Uterine smooth muscle cell (primary cell): ENCODE measurements around the gene FAM170B. TPM values are rescaled to one million over a fixed set of nuclear protein-coding genes. Genes with fewer than 3 reads are reported as not detected.

ENCODE experiments used
- total RNA-seq: library from RNA; depleted of rRNA; stranded (reverse); fragments of >200 nt; gene quantifications from 2 replicates; pipeline ENCODE4 v1.2.3, GENCODE V29; 2014

The FAM170B gene
- total RNA-seq, result not detected in 2 replicates

GRCh38 chr10:49133706-49134248 lies at the start of gene FAM170B:
Gene FAM170B (minus strand): TSS chr10:49134021. CDS start chr10:49133918, 103 bp downstream.

GRCh38 chr10:49115015-49115795 lies 18.6 kb downstream of the FAM170B start, which contains the start of gene VSTM4:
Gene VSTM4 (minus strand): TSS chr10:49115522. CDS start chr10:49115485, 37 bp downstream.

Other genes with a start within 250 kb of the FAM170B start
- not detected in 2 replicates for gene LRRC18, start 194.2 kb downstream of the FAM170B start, total RNA-seq
- gene VSTM4, start 18.5 kb downstream of the FAM170B start, total RNA-seq, result 1.1 and 2.2 TPM in 2 replicates
- not detected in 2 replicates for gene TMEM273, start 54.4 kb upstream of the FAM170B start, total RNA-seq
- gene C10orf71, start 165.1 kb upstream of the FAM170B start, total RNA-seq, result under 0.01 TPM in 1 of 2 replicates, not detected in the other